ENCODE data around the gene HACD2.

The HACD2 gene

GRCh38 chr3:123479891-123480290 is 105.0 kb downstream of the HACD2 start:
- DNase-seq, result no peak

GRCh38 chr3:123478314-123478713 is 106.5 kb downstream of the HACD2 start:
- DNase-seq, result no peak

- DNase-seq, result no peak
These were observed 107.7 kb downstream of the HACD2 start for GRCh38 chr3:123476967-123477750.

- DNase-seq, result no peak
These were observed 109.1 kb downstream of the HACD2 start for GRCh38 chr3:123475786-123476185.

- DNase-seq, result no peak
These were observed 113.7 kb downstream of the HACD2 start for GRCh38 chr3:123471106-123471505.

GRCh38 chr3:123469323-123469995 is 115.4 kb downstream of the HACD2 start:
- DNase-seq, result no peak

- no peak for DNase-seq
These were observed 117.8 kb downstream of the HACD2 start for GRCh38 chr3:123467046-123467445.

GRCh38 chr3:123464211-123464610 is 120.6 kb downstream of the HACD2 start:
- no peak for DNase-seq

GRCh38 chr3:123459862-123460261 is 125.0 kb downstream of the HACD2 start:
- no peak for DNase-seq

- no peak for DNase-seq
These were observed 126.6 kb downstream of the HACD2 start for GRCh38 chr3:123458255-123458654.

GRCh38 chr3:123457841-123458240 is 127.0 kb downstream of the HACD2 start:
- no peak for DNase-seq

- DNase-seq, result no peak
These were observed 131.2 kb downstream of the HACD2 start for GRCh38 chr3:123453675-123454074.

- no peak for DNase-seq
These were observed 133.7 kb downstream of the HACD2 start for GRCh38 chr3:123451186-123451585.

GRCh38 chr3:123449997-123450604 is 134.8 kb downstream of the HACD2 start:
- DNase-seq, result no peak

GRCh38 chr3:123449102-123449996 is 135.5 kb downstream of the HACD2 start:
- peak in 1 of 2 donors; percentile 32 for DNase-seq

- DNase-seq, result peak in 1 of 2 donors; percentile 6
These were observed 136.2 kb downstream of the HACD2 start, which contains the start of gene ADCY5 for GRCh38 chr3:123448536-123449101. Gene ADCY5 (minus strand): TSS chr3:123449090. CDS start chr3:123448545, 545 bp downstream.

- DNase-seq, result peak; percentile 44 to 63
These were observed 136.9 kb downstream of the HACD2 start for GRCh38 chr3:123447749-123448517.

- no peak for DNase-seq
These were observed 137.5 kb downstream of the HACD2 start for GRCh38 chr3:123447416-123447748.

- DNase-seq, result no peak
These were observed 138.2 kb downstream of the HACD2 start for GRCh38 chr3:123446610-123447109.

GRCh38 chr3:123446210-123446609 is 138.6 kb downstream of the HACD2 start:
- DNase-seq, result no peak

- no peak for DNase-seq
These were observed 139.2 kb downstream of the HACD2 start for GRCh38 chr3:123445702-123446101.

- DNase-seq, result no peak
These were observed 140.1 kb downstream of the HACD2 start for GRCh38 chr3:123444744-123445143.
